ENCODE data around the gene CYTH1.

Gene CYTH1

GRCh38 chr17:78802008-78802407 lies 19.9 kb upstream of the CYTH1 start:
- in situ Hi-C loops (cut with HindIII; ENCODE audit: low pct_unique_long_range_greater_than_20kb, low sequenced_read_pairs): no loop called here
- no peak for DNase-seq (ENCODE audit: low read depth in 1 of 2, low spot score in 1 of 2)
- TF ChIP-seq JUND (IDR thresholded peaks at IDR 0.05; ENCODE audit: low read depth): no peak

DNA sequence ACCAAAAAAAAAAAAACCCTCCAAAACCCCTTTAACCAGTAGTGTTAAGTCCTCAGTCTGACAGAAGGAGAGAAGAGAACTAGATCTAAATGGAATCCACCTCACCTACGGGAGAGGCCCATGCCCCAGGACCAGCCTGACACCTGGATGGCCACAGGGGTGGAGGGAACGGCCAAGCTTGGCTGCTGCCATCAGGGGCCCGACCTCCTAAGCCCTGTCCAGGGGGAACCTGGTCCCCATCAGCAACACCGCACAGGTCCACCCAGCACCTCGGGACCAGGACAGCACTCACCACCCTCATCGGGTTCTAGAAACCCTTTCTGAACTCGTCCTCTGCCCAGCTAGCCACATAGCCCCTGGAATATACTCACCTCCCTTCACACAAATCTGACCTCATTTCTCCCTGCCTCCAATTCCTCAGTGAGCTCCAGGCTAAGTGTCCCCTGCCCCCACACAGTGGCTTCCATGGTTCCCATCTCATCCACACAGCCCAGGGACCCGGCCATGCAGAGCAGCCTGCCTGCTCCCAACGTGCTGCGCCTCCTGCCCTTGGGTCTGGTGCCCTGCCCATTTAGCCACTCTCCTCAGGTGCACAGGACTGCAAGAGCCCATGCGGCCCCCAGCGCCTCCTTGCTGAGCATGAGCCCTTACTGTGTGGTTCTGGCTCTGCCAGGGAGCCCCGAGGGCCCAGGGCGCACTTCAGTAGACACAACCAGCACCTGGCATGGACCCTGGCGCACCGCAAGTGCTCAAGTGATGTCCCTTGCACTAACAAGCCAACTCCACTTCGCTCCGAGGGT lies 18.3 kb upstream of the CYTH1 start:
- in situ Hi-C loops (cut with HindIII; ENCODE audit: low pct_unique_long_range_greater_than_20kb, low sequenced_read_pairs): no loop called here
- DNase-seq (ENCODE audit: low read depth in 1 of 2, low spot score in 1 of 2): no peak
- TF ChIP-seq JUND (IDR thresholded peaks at IDR 0.05; ENCODE audit: low read depth): no peak

DNA sequence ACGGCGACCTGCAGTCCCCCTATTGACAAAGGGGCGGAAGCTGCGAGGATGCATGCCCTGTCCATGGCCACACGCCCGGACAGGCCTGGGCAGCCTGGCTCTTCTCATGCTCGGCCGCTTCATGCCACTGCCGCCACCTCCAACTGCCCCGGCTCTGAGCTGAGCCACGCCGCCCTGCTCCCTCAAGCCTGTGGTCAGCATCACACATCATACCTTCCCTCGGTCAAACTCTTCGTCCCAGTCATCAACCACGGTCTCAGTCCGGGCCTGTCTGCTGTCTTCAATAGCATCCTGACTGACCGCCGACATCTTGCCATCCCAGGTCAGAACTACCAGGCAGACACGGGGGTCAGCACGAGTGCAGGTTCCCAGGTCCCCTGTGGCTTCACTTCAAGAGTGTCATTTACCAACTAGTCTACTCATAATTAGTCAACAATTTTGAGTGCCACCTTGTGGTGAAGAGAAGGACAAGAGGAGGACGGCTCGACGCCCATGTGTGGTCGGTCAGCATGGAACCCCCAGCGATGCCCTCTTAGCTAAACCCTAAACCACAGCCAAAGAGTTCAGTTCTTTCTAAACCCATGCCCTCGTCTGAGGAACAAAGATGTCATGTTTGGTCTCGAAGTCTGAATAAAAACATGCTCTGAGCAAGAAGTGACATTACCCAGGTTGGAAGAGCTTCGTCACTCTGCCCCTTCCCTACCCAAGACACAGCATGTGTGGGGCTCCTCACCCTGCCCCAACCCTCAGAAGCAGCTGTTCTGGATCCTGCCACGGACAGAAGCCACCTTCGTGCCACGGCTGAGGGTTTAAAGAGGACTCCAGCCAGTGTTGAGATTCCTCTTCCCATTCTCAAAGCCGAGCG lies 16.9 kb upstream of the CYTH1 start:
- in situ Hi-C loops (cut with HindIII; ENCODE audit: low pct_unique_long_range_greater_than_20kb, low sequenced_read_pairs): no loop called here
- TF ChIP-seq JUND (IDR thresholded peaks at IDR 0.05; ENCODE audit: low read depth): no peak
- DNase-seq (ENCODE audit: low read depth in 1 of 2, low spot score in 1 of 2): peak; percentile 64 to 82

- in situ Hi-C loops (cut with HindIII; ENCODE audit: low pct_unique_long_range_greater_than_20kb, low sequenced_read_pairs): no loop called here
- no peak for DNase-seq (ENCODE audit: low read depth in 1 of 2, low spot score in 1 of 2)
- TF ChIP-seq JUND (IDR thresholded peaks at IDR 0.05; ENCODE audit: low read depth): no peak
These were observed 15.9 kb upstream of the CYTH1 start for GRCh38 chr17:78797691-78798585.

- in situ Hi-C loops (cut with HindIII; ENCODE audit: low pct_unique_long_range_greater_than_20kb, low sequenced_read_pairs): no loop called here
- no peak for DNase-seq (ENCODE audit: low read depth in 1 of 2, low spot score in 1 of 2)
- no peak for TF ChIP-seq JUND (IDR thresholded peaks at IDR 0.05; ENCODE audit: low read depth)
These were observed 15.1 kb upstream of the CYTH1 start for GRCh38 chr17:78797213-78797612.

GRCh38 chr17:78796517-78796900 lies 14.4 kb upstream of the CYTH1 start:
- no peak for TF ChIP-seq JUND (IDR thresholded peaks at IDR 0.05; ENCODE audit: low read depth)

DNA sequence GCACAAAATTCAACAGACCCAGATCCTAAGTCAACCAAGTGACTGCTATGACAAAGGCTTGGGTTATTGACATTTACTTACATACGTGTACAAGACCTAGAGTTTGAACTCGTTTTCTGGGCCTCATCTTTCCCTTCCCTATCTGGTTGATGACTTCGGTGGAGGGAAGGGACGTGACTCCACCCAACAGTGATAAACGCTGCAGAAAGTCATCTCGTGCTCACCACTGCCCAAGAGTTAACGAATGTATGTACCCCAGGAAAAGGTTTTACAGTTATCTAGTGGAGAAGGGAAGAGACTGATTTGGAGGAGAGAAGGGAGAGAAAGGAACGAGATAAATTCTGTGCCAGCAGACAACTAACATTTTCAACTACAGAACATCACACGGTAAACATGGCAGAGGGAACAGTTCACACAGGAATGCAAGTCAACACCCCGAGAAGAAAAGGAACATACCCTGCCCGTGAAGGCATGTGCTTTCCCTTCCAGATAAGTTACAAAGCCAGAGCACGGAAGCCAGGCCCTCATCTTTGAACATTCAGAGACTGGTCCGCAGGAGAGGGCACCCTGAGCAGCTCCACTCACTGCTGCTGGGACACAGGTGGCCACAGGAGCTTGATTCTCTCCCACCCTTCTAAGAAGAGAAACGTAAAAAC lies 13.9 kb upstream of the CYTH1 start:
- DNase-seq (ENCODE audit: low read depth in 1 of 2, low spot score in 1 of 2): no peak
- in situ Hi-C loops (cut with HindIII; ENCODE audit: low pct_unique_long_range_greater_than_20kb, low sequenced_read_pairs): no loop called here

More at GRCh38 chr17:78796517-78796900, 14.4 kb upstream of the CYTH1 start:
- in situ Hi-C loops (cut with HindIII; ENCODE audit: low pct_unique_long_range_greater_than_20kb, low sequenced_read_pairs): no loop called here
- no peak for DNase-seq (ENCODE audit: low read depth in 1 of 2, low spot score in 1 of 2)

GRCh38 chr17:78794864-78795640 lies 13.0 kb upstream of the CYTH1 start:
- TF ChIP-seq JUND (IDR thresholded peaks at IDR 0.05; ENCODE audit: low read depth): no peak
- in situ Hi-C loops (cut with HindIII; ENCODE audit: low pct_unique_long_range_greater_than_20kb, low sequenced_read_pairs): no loop called here
- DNase-seq (ENCODE audit: low read depth in 1 of 2, low spot score in 1 of 2): no peak

More for the DNA sequence above, 13.9 kb upstream of the CYTH1 start:
- TF ChIP-seq JUND (IDR thresholded peaks at IDR 0.05; ENCODE audit: low read depth): no peak

GRCh38 chr17:78794399-78794798 lies 12.3 kb upstream of the CYTH1 start:
- TF ChIP-seq JUND (IDR thresholded peaks at IDR 0.05; ENCODE audit: low read depth): no peak
- DNase-seq (ENCODE audit: low read depth in 1 of 2, low spot score in 1 of 2): no peak
- in situ Hi-C loops (cut with HindIII; ENCODE audit: low pct_unique_long_range_greater_than_20kb, low sequenced_read_pairs): no loop called here

GRCh38 chr17:78793968-78794367 lies 11.9 kb upstream of the CYTH1 start:
- in situ Hi-C loops (cut with HindIII; ENCODE audit: low pct_unique_long_range_greater_than_20kb, low sequenced_read_pairs): no loop called here
- TF ChIP-seq JUND (IDR thresholded peaks at IDR 0.05; ENCODE audit: low read depth): no peak
- no peak for DNase-seq (ENCODE audit: low read depth in 1 of 2, low spot score in 1 of 2)

GRCh38 chr17:78793415-78793814 lies 11.3 kb upstream of the CYTH1 start:
- in situ Hi-C loops (cut with HindIII; ENCODE audit: low pct_unique_long_range_greater_than_20kb, low sequenced_read_pairs): no loop called here
- no peak for DNase-seq (ENCODE audit: low read depth in 1 of 2, low spot score in 1 of 2)
- no peak for TF ChIP-seq JUND (IDR thresholded peaks at IDR 0.05; ENCODE audit: low read depth)

Data from T47D (cell line).